HG02588 (cell line): ENCODE results near the gene OPRL1.

ENCODE experiments used
- ATAC-seq: cut with Tn5 transposase; IDR thresholded peaks from one replicate; pipeline ENCODE4 v1.9.1; 2021; ENCODE audit warnings: mild to moderate bottlenecking, moderate library complexity; ENCODE audit not compliant: unreplicated experiment

Gene OPRL1

GRCh38 chr20:64041781-64042053 lies 38.2 kb upstream of the OPRL1 start:
- no peak for ATAC-seq

GRCh38 chr20:64042054-64042781 lies 37.7 kb upstream of the OPRL1 start:
- ATAC-seq = no peak

GRCh38 chr20:64043768-64044167 lies 36.1 kb upstream of the OPRL1 start:
- no peak for ATAC-seq

- ATAC-seq = no peak
Measured at GRCh38 chr20:64044484-64045247, 35.2 kb upstream of the OPRL1 start.

GRCh38 chr20:64045346-64046011 lies 34.4 kb upstream of the OPRL1 start:
- no peak for ATAC-seq

- no peak for ATAC-seq
Measured at GRCh38 chr20:64047046-64047389, 32.9 kb upstream of the OPRL1 start.

GRCh38 chr20:64047968-64048401 lies 31.9 kb upstream of the OPRL1 start:
- no peak for ATAC-seq

GRCh38 chr20:64048402-64049044 lies 31.4 kb upstream of the OPRL1 start:
- ATAC-seq = no peak

GRCh38 chr20:64049060-64049877 lies 30.6 kb upstream of the OPRL1 start, which contains the start of gene SOX18:
Gene SOX18, minus strand, starts transcription at chr20:64049639. Its CDS starts 123 bp downstream, at chr20:64049516.
- ATAC-seq = no peak

GRCh38 chr20:64049878-64050260 lies 30.0 kb upstream of the OPRL1 start:
- no peak for ATAC-seq

- no peak for ATAC-seq
Measured at GRCh38 chr20:64050261-64051032, 29.4 kb upstream of the OPRL1 start.

- no peak for ATAC-seq
Measured at GRCh38 chr20:64051033-64051452, 28.8 kb upstream of the OPRL1 start.

- ATAC-seq = no peak
Measured at GRCh38 chr20:64051561-64052325, 28.1 kb upstream of the OPRL1 start.

GRCh38 chr20:64052326-64052722 lies 27.6 kb upstream of the OPRL1 start:
- no peak for ATAC-seq

- no peak for ATAC-seq
Measured at GRCh38 chr20:64052987-64053840, 26.7 kb upstream of the OPRL1 start.

GRCh38 chr20:64053841-64054661 lies 25.8 kb upstream of the OPRL1 start:
- no peak for ATAC-seq

- ATAC-seq = no peak
Measured at GRCh38 chr20:64055396-64055892, 24.4 kb upstream of the OPRL1 start.
